Measurements from ENCODE around the gene SYDE1. TPM values are rescaled to one million over a fixed set of nuclear protein-coding genes. Genes with fewer than 3 reads are reported as not detected.

Gene SYDE1
- total RNA-seq, 4 donors from 2014 or later = 42.8 to 106 (median 77.1) TPM

DNA sequence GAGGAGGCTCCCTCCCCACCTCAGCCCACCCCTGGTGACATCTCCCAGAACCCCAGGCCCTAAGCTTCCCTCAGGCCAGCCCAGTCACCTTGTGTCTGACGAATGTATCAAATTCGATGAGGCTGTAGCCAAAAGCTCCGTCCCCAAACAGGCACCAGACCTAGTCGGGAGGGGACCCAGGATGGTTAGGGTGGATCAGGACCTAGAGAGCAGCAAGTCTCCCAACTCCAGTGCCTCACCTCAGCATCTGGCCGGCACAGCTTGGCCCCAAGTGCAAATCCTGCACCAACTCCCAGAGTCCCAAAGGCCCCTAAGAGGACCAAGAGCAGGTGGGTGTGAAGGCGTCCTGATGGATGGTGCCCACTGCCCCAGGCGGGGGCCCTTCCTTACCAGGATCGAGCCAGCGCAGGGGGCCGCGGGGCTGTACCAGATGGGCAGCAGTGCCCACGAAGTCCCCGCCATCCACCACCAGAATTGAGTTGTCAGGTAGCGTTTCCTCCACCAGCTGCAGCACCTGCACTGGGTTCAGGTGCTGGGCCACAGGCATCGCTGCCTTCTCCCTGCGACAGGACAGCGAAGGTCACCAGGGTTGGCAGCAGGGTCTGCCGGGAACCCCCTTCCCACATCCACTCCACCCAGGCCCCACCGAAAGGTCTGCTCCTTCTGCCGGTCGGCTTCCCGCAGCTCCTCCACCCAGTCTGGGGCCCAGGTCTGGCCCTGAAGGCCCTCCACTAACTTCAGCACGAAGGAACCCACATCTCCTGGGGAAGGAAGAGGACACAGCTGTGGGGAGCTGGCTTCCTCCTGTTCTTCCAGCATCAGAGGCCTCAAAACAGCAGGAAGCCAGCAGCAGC, 8.8 kb downstream of the SYDE1 start:
- WGBS = 69% methylated on average over 10 of the region's 23 CpGs
- DNase-seq (ENCODE audit: extremely low spot score) = no peak
- Histone ChIP-seq H3K9me3 (no peaks in the 10 kb centered on the region), H3K27ac (replicated peaks in 1 of 4) (peak overlapping the region; percentile 50 to 67 (median 62)), H3K36me3 (peaks cover 70 to 100% (median 95%) of the 10 kb centered on the region in 4 donors), H3K4me1 (peaks cover 16 to 24% (median 24%) of the 10 kb centered on the region in 4 donors), H3K4me3 (no peak overlapping the region), H3K27me3 (no peaks in the 10 kb centered on the region)
- TF ChIP-seq POLR2AphosphoS5 (IDR thresholded peaks at IDR 0.05) = peak in 1 of 2 donors; percentile 15
- no peak for TF ChIP-seq EP300 (IDR thresholded peaks at IDR 0.05)
- intact Hi-C loops (cut with DNase I) = no loop called here

GRCh38 chr19:15116856-15117255, 9.7 kb downstream of the SYDE1 start:
- H3K27me3 ChIP-seq = no peaks in the 10 kb centered on the region
- intact Hi-C loops (cut with DNase I) = no loop called here
- WGBS = 73% methylated on average over 11 of the region's 12 CpGs
- TF ChIP-seq POLR2A (IDR thresholded peaks at IDR 0.05; ENCODE audit: low read depth) (no peak), POLR2AphosphoS5 (IDR thresholded peaks at IDR 0.05) (peak in 1 of 2 donors; percentile 2), CTCF (IDR thresholded peaks at IDR 0.05) (no peak)
- peaks cover 16 to 24% (median 24%) of the 10 kb centered on the region in 4 donors for H3K4me1 ChIP-seq
- peaks cover 64 to 100% (median 95%) of the 10 kb centered on the region in 4 donors for H3K36me3 ChIP-seq
- DNase-seq (ENCODE audit: extremely low spot score) = no peak
- peak overlapping the region in 2 of 4 donors; percentile 50 to 60 for H3K27ac ChIP-seq (replicated peaks in 1 of 4)
- H3K9me3 ChIP-seq = no peaks in the 10 kb centered on the region
- H3K4me3 ChIP-seq = no peak overlapping the region

- Histone ChIP-seq H3K36me3 (peaks cover 59 to 100% (median 95%) of the 10 kb centered on the region in 4 donors), H3K4me1 (peaks cover 20 to 28% (median 27%) of the 10 kb centered on the region in 4 donors), H3K4me3 (no peak overlapping the region), H3K27ac (replicated peaks in 1 of 4) (no peak overlapping the region), H3K27me3 (no peaks in the 10 kb centered on the region), H3K9me3 (no peaks in the 10 kb centered on the region)
- DNase-seq (ENCODE audit: extremely low spot score) = no peak
- WGBS = 94% methylated on average over 2 of the region's 2 CpGs
- intact Hi-C loops (cut with DNase I) = no loop called here
- no peak for TF ChIP-seq POLR2A (IDR thresholded peaks at IDR 0.05; ENCODE audit: low read depth)
- TF ChIP-seq EP300 (IDR thresholded peaks at IDR 0.05) = no peak
- no peak for TF ChIP-seq CTCF (IDR thresholded peaks at IDR 0.05)
- TF ChIP-seq POLR2AphosphoS5 (IDR thresholded peaks at IDR 0.05) = no peak
Measured at GRCh38 chr19:15118248-15118647, 11.0 kb downstream of the SYDE1 start.

- Histone ChIP-seq H3K4me3 (no peak overlapping the region), H3K9me3 (no peaks in the 10 kb centered on the region), H3K27ac (replicated peaks in 1 of 4) (no peak overlapping the region), H3K27me3 (no peaks in the 10 kb centered on the region), H3K36me3 (peaks cover 54 to 96% (median 89%) of the 10 kb centered on the region in 4 donors), H3K4me1 (peaks cover 22 to 34% (median 33%) of the 10 kb centered on the region in 4 donors)
- no peak for DNase-seq (ENCODE audit: extremely low spot score)
- WGBS = 94% methylated on average over 20 of the region's 20 CpGs
- TF ChIP-seq POLR2AphosphoS5 (IDR thresholded peaks at IDR 0.05) (no peak), CTCF (IDR thresholded peaks at IDR 0.05) (no peak), EP300 (IDR thresholded peaks at IDR 0.05) (no peak), POLR2A (IDR thresholded peaks at IDR 0.05; ENCODE audit: low read depth) (no peak)
- intact Hi-C loops (cut with DNase I) = no loop called here
Measured at GRCh38 chr19:15118789-15119494, 11.7 kb downstream of the SYDE1 start.

All from esophagus muscularis mucosa (tissue), 4 donors.